ENCODE results near the gene PMP22. TPM values are rescaled to one million over a fixed set of nuclear protein-coding genes. Genes with fewer than 3 reads are reported as not detected.

PMP22 gene
- total RNA-seq, 2 donors from 2014 or later, result 3.1 to 5.5 TPM

DNA sequence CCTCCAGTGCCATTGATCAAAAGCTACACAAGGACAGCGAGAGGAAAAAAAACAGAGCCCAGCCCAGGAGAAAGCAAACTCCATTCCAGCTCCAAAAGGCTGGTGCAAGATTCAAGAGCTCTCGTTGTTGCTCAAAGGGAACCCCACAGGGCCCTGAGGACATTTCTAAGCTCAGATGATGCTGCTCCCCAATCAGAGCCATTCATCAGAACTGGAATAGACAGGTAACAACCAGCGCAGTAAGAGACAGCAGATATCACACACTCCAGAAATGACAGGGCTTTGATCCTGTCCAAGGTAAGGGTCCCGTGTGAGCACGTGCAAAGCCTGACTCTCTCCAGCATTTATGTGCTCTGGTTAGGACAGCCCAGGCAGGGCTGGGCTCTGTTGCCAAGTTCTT, 20.1 kb downstream of the PMP22 start:
- TF ChIP-seq, protein P1, sequence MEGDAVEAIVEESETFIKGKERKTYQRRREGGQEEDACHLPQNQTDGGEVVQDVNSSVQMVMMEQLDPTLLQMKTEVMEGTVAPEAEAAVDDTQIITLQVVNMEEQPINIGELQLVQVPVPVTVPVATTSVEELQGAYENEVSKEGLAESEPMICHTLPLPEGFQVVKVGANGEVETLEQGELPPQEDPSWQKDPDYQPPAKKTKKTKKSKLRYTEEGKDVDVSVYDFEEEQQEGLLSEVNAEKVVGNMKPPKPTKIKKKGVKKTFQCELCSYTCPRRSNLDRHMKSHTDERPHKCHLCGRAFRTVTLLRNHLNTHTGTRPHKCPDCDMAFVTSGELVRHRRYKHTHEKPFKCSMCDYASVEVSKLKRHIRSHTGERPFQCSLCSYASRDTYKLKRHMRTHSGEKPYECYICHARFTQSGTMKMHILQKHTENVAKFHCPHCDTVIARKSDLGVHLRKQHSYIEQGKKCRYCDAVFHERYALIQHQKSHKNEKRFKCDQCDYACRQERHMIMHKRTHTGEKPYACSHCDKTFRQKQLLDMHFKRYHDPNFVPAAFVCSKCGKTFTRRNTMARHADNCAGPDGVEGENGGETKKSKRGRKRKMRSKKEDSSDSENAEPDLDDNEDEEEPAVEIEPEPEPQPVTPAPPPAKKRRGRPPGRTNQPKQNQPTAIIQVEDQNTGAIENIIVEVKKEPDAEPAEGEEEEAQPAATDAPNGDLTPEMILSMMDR (conservative IDR thresholded peaks at IDR 0.05), result no peak
- no peak for DNase-seq
- H3K27me3 Mint-ChIP-seq (ENCODE audit: insufficient read depth), result no peaks in the 10 kb centered on the region

DNA sequence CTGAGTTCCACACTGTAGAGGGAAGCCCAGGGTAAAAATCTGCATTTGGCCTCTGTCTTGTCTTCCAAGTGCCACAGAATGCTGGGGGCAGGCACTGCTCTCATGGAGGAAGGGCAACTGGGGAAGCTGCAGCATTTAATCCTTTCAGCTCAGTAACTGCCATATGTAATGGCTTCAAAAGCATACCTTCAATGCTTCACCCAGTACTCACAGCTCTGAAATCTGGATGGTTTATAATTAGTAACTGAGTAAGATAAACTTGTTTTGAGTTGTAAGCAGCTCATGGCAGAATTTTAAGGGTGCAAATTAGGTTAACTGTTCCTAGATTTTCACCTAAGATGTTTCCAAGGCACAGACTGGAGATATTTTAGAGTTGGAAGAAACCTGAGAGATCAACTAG, 24.5 kb downstream of the PMP22 start:
- no peaks in the 10 kb centered on the region for H3K4me1 ChIP-seq (ENCODE audit: control insufficient read depth, insufficient read depth, low read length)
- TF ChIP-seq, protein P1 (conservative IDR thresholded peaks at IDR 0.05), result no peak
- H3K9me3 Mint-ChIP-seq, result peaks cover 4% of the 10 kb centered on the region
- peaks cover 10% of the 10 kb centered on the region for H3K9me3 ChIP-seq (ENCODE audit: control insufficient read depth, low read length)
- H3K27ac Mint-ChIP-seq, result no peak overlapping the region
- H3K27me3 ChIP-seq (ENCODE audit: control insufficient read depth, insufficient read depth, low read length, poor library complexity, severe bottlenecking), result no peaks in the 10 kb centered on the region
- H3K27ac ChIP-seq (ENCODE audit: low read depth, low read length), result no peak overlapping the region
- H3K4me3 ChIP-seq (ENCODE audit: low read length), result no peak overlapping the region
- H3K4me1 Mint-ChIP-seq, result peaks cover 11% of the 10 kb centered on the region
- H3K9ac ChIP-seq (ENCODE audit: extremely low read depth, low read length, poor library complexity, severe bottlenecking), result no peak overlapping the region
- H3K27me3 Mint-ChIP-seq (ENCODE audit: insufficient read depth), result no peaks in the 10 kb centered on the region
- no peaks in the 10 kb centered on the region for H3K36me3 Mint-ChIP-seq (ENCODE audit: low read depth)
- no peaks in the 10 kb centered on the region for H3K36me3 ChIP-seq (ENCODE audit: control insufficient read depth, insufficient read depth, low read length)
- no peak for DNase-seq
- no peak overlapping the region for H3K4me3 Mint-ChIP-seq

More for the DNA sequence above, 20.1 kb downstream of the PMP22 start:
- peaks cover 10% of the 10 kb centered on the region for H3K9me3 ChIP-seq (ENCODE audit: control insufficient read depth, low read length)
- Mint-ChIP-seq H3K9me3 (peaks cover 4% of the 10 kb centered on the region), H3K4me1 (no peaks in the 10 kb centered on the region), H3K36me3 (ENCODE audit: low read depth) (no peaks in the 10 kb centered on the region), H3K4me3 (no peak overlapping the region), H3K27ac (no peak overlapping the region)
- no peaks in the 10 kb centered on the region for H3K4me1 ChIP-seq (ENCODE audit: control insufficient read depth, insufficient read depth, low read length)
- no peak overlapping the region for H3K27ac ChIP-seq (ENCODE audit: low read depth, low read length)
- WGBS, 2 experiments (ENCODE audit: insufficient coverage in 1 of 2, insufficient read length in 1 of 2), result 86 to 90% methylated on average over 3 to 5 of the region's 5 CpGs
- H3K9ac ChIP-seq (ENCODE audit: extremely low read depth, low read length, poor library complexity, severe bottlenecking), result no peak overlapping the region
- H3K4me3 ChIP-seq (ENCODE audit: low read length), result no peak overlapping the region
- no peaks in the 10 kb centered on the region for H3K27me3 ChIP-seq (ENCODE audit: control insufficient read depth, insufficient read depth, low read length, poor library complexity, severe bottlenecking)
- no peaks in the 10 kb centered on the region for H3K36me3 ChIP-seq (ENCODE audit: control insufficient read depth, insufficient read depth, low read length)

DNA sequence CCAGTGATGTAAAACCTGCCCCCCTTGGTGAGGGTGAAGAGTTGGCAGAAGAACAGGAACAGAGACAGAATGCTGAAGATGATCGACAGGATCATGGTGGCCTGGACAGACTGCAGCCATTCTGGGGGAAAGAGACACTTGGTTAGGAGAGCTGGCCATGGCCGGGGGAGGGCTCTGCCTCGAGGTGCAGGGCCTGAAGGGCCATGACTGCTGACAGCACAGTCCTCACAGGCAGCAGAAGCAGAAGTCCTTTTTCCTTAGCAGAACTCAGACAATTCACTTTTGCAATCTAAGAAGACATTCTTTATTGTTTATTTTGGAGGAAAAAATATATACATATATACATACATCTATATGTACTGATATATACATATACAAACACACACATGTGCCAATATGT, 25.6 kb downstream of the PMP22 start:
- WGBS, 2 experiments (ENCODE audit: insufficient coverage in 1 of 2, insufficient read length in 1 of 2), result 94 to 100% methylated on average over 2 to 3 of the region's 3 CpGs
- H3K4me3 Mint-ChIP-seq, result no peak overlapping the region

More for the DNA sequence above, 25.6 kb downstream of the PMP22 start:
- Mint-ChIP-seq H3K27ac (no peak overlapping the region), H3K27me3 (ENCODE audit: insufficient read depth) (no peaks in the 10 kb centered on the region), H3K4me1 (peaks cover 11% of the 10 kb centered on the region), H3K9me3 (peaks cover 4% of the 10 kb centered on the region), H3K36me3 (ENCODE audit: low read depth) (no peaks in the 10 kb centered on the region)
- no peak for DNase-seq
- H3K36me3 ChIP-seq (ENCODE audit: control insufficient read depth, insufficient read depth, low read length), result no peaks in the 10 kb centered on the region
- TF ChIP-seq, protein P1 (conservative IDR thresholded peaks at IDR 0.05), result no peak
- peaks cover 10% of the 10 kb centered on the region for H3K9me3 ChIP-seq (ENCODE audit: control insufficient read depth, low read length)
- H3K9ac ChIP-seq (ENCODE audit: extremely low read depth, low read length, poor library complexity, severe bottlenecking), result no peak overlapping the region
- H3K4me1 ChIP-seq (ENCODE audit: control insufficient read depth, insufficient read depth, low read length), result no peaks in the 10 kb centered on the region
- H3K27ac ChIP-seq (ENCODE audit: low read depth, low read length), result no peak overlapping the region
- no peaks in the 10 kb centered on the region for H3K27me3 ChIP-seq (ENCODE audit: control insufficient read depth, insufficient read depth, low read length, poor library complexity, severe bottlenecking)
- H3K4me3 ChIP-seq (ENCODE audit: low read length), result no peak overlapping the region

Measured in endodermal cell (in vitro differentiated cells).